GM21390 (cell line): Measurements from ENCODE around the gene MAP1S.

Source experiments
- ATAC-seq: cut with Tn5 transposase; IDR thresholded peaks from one replicate; pipeline ENCODE4 v1.9.1; 2021; ENCODE audit not compliant: unreplicated experiment

The MAP1S gene, protein sequence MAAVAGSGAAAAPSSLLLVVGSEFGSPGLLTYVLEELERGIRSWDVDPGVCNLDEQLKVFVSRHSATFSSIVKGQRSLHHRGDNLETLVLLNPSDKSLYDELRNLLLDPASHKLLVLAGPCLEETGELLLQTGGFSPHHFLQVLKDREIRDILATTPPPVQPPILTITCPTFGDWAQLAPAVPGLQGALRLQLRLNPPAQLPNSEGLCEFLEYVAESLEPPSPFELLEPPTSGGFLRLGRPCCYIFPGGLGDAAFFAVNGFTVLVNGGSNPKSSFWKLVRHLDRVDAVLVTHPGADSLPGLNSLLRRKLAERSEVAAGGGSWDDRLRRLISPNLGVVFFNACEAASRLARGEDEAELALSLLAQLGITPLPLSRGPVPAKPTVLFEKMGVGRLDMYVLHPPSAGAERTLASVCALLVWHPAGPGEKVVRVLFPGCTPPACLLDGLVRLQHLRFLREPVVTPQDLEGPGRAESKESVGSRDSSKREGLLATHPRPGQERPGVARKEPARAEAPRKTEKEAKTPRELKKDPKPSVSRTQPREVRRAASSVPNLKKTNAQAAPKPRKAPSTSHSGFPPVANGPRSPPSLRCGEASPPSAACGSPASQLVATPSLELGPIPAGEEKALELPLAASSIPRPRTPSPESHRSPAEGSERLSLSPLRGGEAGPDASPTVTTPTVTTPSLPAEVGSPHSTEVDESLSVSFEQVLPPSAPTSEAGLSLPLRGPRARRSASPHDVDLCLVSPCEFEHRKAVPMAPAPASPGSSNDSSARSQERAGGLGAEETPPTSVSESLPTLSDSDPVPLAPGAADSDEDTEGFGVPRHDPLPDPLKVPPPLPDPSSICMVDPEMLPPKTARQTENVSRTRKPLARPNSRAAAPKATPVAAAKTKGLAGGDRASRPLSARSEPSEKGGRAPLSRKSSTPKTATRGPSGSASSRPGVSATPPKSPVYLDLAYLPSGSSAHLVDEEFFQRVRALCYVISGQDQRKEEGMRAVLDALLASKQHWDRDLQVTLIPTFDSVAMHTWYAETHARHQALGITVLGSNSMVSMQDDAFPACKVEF

DNA sequence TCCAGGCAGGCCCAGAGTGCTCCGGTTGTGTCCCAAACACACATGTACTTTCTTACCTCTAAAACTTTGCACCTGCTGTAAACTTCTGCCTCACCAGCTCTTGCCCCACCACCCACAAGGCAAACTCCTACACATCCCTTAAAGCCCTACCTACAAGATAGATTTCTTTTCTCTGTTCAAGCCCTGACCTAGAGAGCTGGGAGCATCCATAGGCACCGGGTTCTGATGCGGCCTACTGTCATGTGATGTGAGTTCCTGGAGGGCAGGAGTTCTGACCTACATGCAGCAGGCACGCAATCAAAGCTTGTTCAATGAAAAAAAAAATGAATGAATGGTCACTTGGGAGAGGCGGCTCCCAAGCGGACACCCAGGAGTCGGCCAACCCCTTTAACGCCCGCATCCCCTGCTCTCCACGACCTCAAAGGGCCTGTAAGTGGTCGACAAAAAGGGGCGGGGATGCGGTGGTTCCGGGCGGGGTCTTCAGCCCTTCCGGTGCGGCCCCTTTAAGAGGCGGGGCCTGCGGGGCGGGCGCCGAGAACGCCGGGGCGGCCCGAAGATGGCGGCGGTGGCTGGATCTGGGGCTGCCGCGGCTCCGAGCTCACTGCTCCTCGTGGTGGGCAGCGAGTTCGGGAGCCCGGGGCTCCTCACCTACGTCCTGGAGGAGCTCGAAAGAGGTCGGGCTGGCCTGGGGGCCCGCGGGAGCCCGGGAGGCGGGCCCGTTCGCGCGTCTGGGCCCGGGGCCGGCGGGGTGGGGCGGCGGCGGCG lies at the start of gene MAP1S:
Gene MAP1S (plus strand): TSS at position 534 of the 765 bp plus-strand sequence. CDS start 23 bp downstream, at position 557.
- peak; percentile 63 for ATAC-seq

DNA sequence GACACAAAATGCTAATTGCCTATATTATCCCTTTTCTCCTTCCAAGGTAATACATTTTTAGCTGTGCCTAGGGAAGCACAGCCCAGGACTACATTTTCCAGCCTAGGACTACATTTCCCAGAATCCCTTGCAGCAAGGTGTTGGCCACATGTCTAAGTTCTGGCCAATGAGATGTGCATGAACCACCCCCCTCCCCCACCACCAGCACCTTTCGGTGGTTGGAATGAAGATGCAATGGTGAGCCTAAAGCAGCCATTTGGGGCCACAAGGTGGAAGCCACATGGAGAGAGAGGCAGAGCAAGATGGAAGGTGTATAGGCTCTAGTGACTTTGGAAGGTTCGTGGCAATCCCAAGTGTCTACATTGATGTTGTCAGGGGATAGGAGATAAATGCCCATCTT lies 47.4 kb upstream of the MAP1S start:
- no peak for ATAC-seq

DNA sequence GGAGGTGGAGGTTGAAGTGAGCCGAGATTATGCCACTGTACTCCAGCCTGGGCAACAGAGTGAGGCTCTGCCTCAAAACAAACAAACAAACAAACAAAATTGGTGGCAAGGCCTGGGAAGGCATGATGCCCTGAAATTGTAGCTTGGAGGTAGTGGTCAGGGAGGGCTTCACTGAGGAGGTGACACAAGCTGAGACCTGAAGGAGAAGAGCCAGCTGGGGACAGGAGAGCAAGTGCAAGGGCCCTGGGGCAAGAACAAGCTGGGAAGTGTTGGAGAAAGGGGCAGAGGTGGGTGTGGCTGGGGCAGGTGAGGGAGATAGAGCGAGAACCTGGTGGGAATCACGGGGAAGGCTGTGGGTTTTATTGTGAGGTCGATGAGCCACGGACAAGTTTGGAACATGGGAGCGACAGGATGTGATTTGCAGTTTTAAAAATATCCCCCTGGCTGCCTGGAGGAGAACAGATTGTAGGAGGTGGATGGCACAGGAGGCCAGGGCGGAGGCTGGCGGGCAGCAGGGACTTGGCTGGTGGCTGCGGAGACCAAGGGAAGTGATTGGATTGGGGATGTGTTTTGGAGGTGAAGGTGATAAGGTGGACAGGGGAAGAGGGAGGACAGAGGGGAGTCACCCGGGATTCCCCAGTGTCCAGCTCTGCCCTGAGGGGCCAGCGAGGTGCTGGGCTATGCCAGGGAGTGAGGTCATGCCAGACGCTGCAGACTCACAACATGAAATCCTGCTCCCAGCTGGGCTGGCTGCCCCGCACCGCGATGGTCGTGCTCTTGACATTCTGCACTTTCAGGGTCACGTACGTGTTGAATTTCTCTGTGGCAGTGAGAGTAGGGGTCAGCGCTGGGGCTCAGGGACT lies 45.1 kb upstream of the MAP1S start:
- ATAC-seq, result no peak

- ATAC-seq, result no peak
These were observed 43.0 kb upstream of the MAP1S start for GRCh38 chr19:17676295-17676694.

GRCh38 chr19:17677002-17677401 lies 42.3 kb upstream of the MAP1S start:
- ATAC-seq, result no peak

DNA sequence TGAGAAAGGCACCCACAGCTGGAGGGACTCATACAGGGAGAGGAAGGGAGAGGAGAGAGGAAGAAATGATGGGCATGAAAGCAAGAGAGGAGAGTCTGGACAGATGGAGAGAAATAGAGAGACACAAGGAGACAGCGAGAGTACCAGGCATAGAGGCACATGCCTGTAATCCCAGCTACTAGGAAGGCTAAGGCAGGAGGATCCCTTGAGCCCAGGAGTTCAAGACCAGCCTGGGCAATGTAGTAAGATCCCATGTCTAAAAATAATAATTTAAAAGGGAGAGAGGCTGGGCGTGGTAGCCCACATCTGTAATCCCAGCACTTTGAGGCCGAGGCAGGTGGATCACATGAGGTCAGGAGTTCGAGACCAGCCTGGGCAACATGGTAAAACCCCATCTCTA lies 40.4 kb upstream of the MAP1S start:
- no peak for ATAC-seq

GRCh38 chr19:17679526-17680229 lies 39.6 kb upstream of the MAP1S start:
- no peak for ATAC-seq

DNA sequence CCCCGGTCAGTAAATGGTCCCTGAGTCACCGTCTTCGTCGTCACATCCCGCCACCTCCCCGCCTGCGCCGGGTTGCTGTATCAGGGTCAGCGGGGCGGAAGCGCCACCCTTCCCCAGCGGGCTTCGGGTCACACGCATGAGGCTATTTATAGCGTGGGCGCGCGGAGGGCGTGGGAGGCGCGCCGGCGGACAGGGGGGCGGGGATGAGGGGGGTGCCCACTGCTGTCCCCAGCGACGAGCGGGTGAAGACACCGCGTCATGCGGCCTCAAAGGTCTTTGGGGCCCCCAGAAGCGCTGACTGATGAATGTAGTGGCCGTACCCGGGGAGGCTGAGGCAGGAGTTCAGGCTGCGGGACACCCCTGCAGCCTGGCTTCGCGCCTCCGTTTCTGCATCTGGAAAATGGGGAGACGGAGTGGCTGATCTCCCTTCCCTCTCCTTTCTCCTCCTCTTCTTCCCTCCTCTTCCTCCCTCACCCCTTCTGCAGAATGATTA lies 39.0 kb upstream of the MAP1S start:
- no peak for ATAC-seq

GRCh38 chr19:17681505-17682125 lies 37.7 kb upstream of the MAP1S start:
- no peak for ATAC-seq

GRCh38 chr19:17682273-17682672 lies 37.0 kb upstream of the MAP1S start:
- no peak for ATAC-seq

DNA sequence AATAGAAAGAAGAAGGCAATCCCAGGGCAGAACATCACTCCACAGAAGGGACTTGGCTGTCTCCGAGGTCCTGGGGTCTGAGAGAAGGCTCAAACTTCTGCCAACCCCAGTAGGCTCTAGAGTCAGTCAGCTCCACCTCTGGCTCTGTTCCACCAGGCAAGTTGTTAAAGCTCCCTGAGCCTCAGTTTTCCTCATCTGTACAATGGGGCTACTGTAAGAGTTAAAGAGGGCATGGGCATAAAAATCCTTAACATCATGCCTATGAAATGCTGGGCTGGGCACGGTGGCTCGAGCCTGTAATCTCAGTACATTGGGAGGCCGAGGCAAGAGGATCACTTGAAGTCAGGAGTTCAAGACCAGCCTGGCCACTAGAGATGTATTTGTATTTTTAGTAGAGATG lies 36.2 kb upstream of the MAP1S start:
- ATAC-seq, result no peak

GRCh38 chr19:17684256-17684655 lies 35.0 kb upstream of the MAP1S start:
- ATAC-seq, result no peak

- ATAC-seq, result no peak
These were observed 33.7 kb upstream of the MAP1S start for GRCh38 chr19:17685451-17686022.

- no peak for ATAC-seq
These were observed 33.2 kb upstream of the MAP1S start for GRCh38 chr19:17686023-17686521.

GRCh38 chr19:17686592-17687024 lies 32.7 kb upstream of the MAP1S start:
- no peak for ATAC-seq

- no peak for ATAC-seq
These were observed 32.0 kb upstream of the MAP1S start for GRCh38 chr19:17687141-17687856.
